Gastrocnemius medialis (tissue), 4 donors: ENCODE measurements around the gene ANKRD22.

ENCODE experiments used
- CTCF ChIP-seq, 5 experiments: fragments of 450-650 bp in 3 of 5; fragments of 200-600 bp in 2 of 5; sonication (generic) in 2 of 5; IDR thresholded peaks in 4 of 5; conservative IDR thresholded peaks in 1 of 5; 1 replicate in 4 of 5; 2 replicates in 1 of 5; pipeline ENCODE4 v1.5.1; 2016 to 2019; ENCODE audit warnings: antibody characterized with exemption in 5 of 5, mild to moderate bottlenecking in 3 of 5, moderate library complexity in 3 of 5
- POLR2A ChIP-seq, 2 donors: fragments of 450-650 bp; IDR thresholded peaks; one replicate each; pipeline ENCODE4 v1.6.1; 2017; ENCODE audit warnings: antibody characterized with exemption in 2 of 2, mild to moderate bottlenecking in 2 of 2, moderate library complexity in 2 of 2

- TF ChIP-seq POLR2A (IDR thresholded peaks at IDR 0.05) (no peak), CTCF (IDR thresholded peaks at IDR 0.05 in 4 of 5, conservative IDR thresholded peaks at IDR 0.05 in 1 of 5) (no peak)
Observed at GRCh38 chr10:88805924-88806323, 45.7 kb downstream of the ANKRD22 start.
